A673 (cell line): ENCODE measurements around the gene EDA. TPM values are rescaled to one million over a fixed set of nuclear protein-coding genes. Genes with fewer than 3 reads are reported as not detected.

Experiments used
- BruUV-seq: library from RNA; stranded (reverse); fragments of 400-500 nt; replicated peaks from 2 replicates; lab custom pipeline; 2021; lab: Mats Ljungman, UMichigan
- CTCF ChIA-PET: fragments of 300-600 bp; sonication (Branson Sonifier 250); formaldehyde crosslinking; loops from one replicate; lab custom pipeline; 2022; ENCODE audit warnings: antibody characterized with exemption; lab: Charles Lee
- POLR2A ChIA-PET: fragments of 300-600 bp; sonication (Branson Sonifier 250); formaldehyde crosslinking; loops from one replicate; lab custom pipeline; 2022; ENCODE audit warnings: antibody characterized with exemption; ENCODE audit not compliant: low non-redundant PET; lab: Charles Lee
- DNase-seq: peaks from one replicate; pipeline ENCODE4 v3.0.0-alpha.2; 2015; ENCODE audit warnings: low spot score
- H3K27ac ChIP-seq: fragments of 200-600 bp; sonication (generic); 2 replicates; pipeline ENCODE4 v1.5.1; 2016; ENCODE audit warnings: mixed run types, low read depth, mild to moderate bottlenecking, mixed read lengths, antibody characterized with exemption, low read length; ENCODE audit not compliant: poor library complexity, severe bottlenecking
- H3K27me3 ChIP-seq: fragments of 200-600 bp; sonication (generic); replicated peaks from 2 replicates; pipeline ENCODE4 v1.6.1; 2017; ENCODE audit warnings: mixed run types, low read depth, mild to moderate bottlenecking, mixed read lengths, antibody characterized with exemption, low read length; ENCODE audit not compliant: insufficient read depth, poor library complexity
- H3K36me3 ChIP-seq: fragments of 200-600 bp; sonication (generic); 2 replicates; pipeline ENCODE4 v1.6.1; 2016; ENCODE audit warnings: mixed run types, mild to moderate bottlenecking, mixed read lengths, antibody characterized with exemption, low read length; ENCODE audit not compliant: insufficient read depth, poor library complexity, severe bottlenecking
- H3K4me1 ChIP-seq: fragments of 200-600 bp; sonication (generic); 2 replicates; pipeline ENCODE4 v1.6.1; 2017; ENCODE audit warnings: mixed run types, mild to moderate bottlenecking, mixed read lengths, antibody characterized with exemption, low read length; ENCODE audit not compliant: insufficient read depth, poor library complexity, severe bottlenecking
- H3K4me3 ChIP-seq: fragments of 200-600 bp; sonication (generic); 2 replicates; pipeline ENCODE4 v1.5.1; 2016; ENCODE audit warnings: low read depth, mixed run types, mild to moderate bottlenecking, mixed read lengths, low read length; ENCODE audit not compliant: poor library complexity, severe bottlenecking
- H3K9me3 ChIP-seq: fragments of 200-600 bp; sonication (generic); 2 replicates; pipeline ENCODE4 v1.6.1; 2016; ENCODE audit warnings: mixed run types, low read depth, mild to moderate bottlenecking, mixed read lengths, antibody characterized with exemption, low read length; ENCODE audit not compliant: poor library complexity, severe bottlenecking
- CTCF ChIP-seq: fragments of 300-800, 200-600 bp; sonication (generic); conservative IDR thresholded peaks from 2 replicates; pipeline ENCODE4 v1.5.1; 2017; ENCODE audit warnings: low read depth, mild to moderate bottlenecking, antibody characterized with exemption, low read length, moderate library complexity, mixed read lengths
- EZH2 ChIP-seq: fragments of 200-600 bp; sonication (generic); IDR thresholded peaks from 2 replicates; pipeline ENCODE4 v1.6.1; 2017; ENCODE audit warnings: borderline replicate concordance, low read depth, mild to moderate bottlenecking, mixed read lengths, antibody characterized with exemption, low read length; ENCODE audit not compliant: poor library complexity, severe bottlenecking
- intact Hi-C: fragments of 100-400 bp; cut with micrococcal nuclease; formaldehyde crosslinking; loops from one replicate; pipeline ENCODE4 v1.10.0; 2022; ENCODE audit not compliant: unreplicated experiment
- total RNA-seq: library from RNA; stranded (reverse); gene quantifications from 2 replicates; pipeline ENCODE4 v1.2.3, GENCODE V29; 2021

Gene EDA
- total RNA-seq, 1 experiment from 2014 or later: 3.3 TPM

- no peak for DNase-seq
- Histone ChIP-seq H3K27me3 (no peaks in the 10 kb centered on the region), H3K4me3 (peak overlapping the region; percentile 23), H3K27ac (no peak overlapping the region), H3K36me3 (no peaks in the 10 kb centered on the region), H3K4me1 (no peaks in the 10 kb centered on the region), H3K9me3 (no peaks in the 10 kb centered on the region)
- TF ChIP-seq EZH2: no peak
- no peak for TF ChIP-seq CTCF
- CTCF ChIA-PET: interaction anchor here (0.6 kb wide), 1 partner anchor 191 kb away, joined by 3 read pairs; no protein-coding TSS in a partner anchor
- BruUV-seq: no TSS peak
- intact Hi-C loops: loop anchor here (5.0 kb wide), 1 partner anchor 123 kb away; no protein-coding TSS in a partner anchor
- POLR2A ChIA-PET: no interaction called here
Observed at GRCh38 chrX:69615342-69615741, 571 bp upstream of the EDA start.

GRCh38 chrX:69616457-69617203, 717 bp downstream of the EDA start:
- no peaks in the 10 kb centered on the region for H3K27me3 ChIP-seq
- DNase-seq: peak; percentile 56
- no peaks in the 10 kb centered on the region for H3K36me3 ChIP-seq
- peak overlapping the region; percentile 50 for H3K4me3 ChIP-seq
- ChIA-PET CTCF (no interaction called here), POLR2A (no interaction called here)
- no peaks in the 10 kb centered on the region for H3K4me1 ChIP-seq
- H3K27ac ChIP-seq: no peak overlapping the region
- intact Hi-C loops: loop anchor here (2.0 to 5.0 kb wide), 2 partner anchors 124 to 192 kb away; no protein-coding TSS in a partner anchor
- BruUV-seq: no TSS peak
- TF ChIP-seq CTCF (no peak), EZH2 (no peak)
- H3K9me3 ChIP-seq: no peaks in the 10 kb centered on the region

- Histone ChIP-seq H3K9me3 (peaks cover 8% of the 10 kb centered on the region), H3K4me1 (no peaks in the 10 kb centered on the region), H3K36me3 (no peaks in the 10 kb centered on the region), H3K4me3 (no peak overlapping the region), H3K27me3 (no peaks in the 10 kb centered on the region), H3K27ac (no peak overlapping the region)
- no TSS peak for BruUV-seq
- TF ChIP-seq CTCF (peak; percentile 66), EZH2 (no peak)
- POLR2A ChIA-PET: no interaction called here
- intact Hi-C loops: loop anchor here (2.0 to 5.0 kb wide), 2 partner anchors 80 to 127 kb away; no protein-coding TSS in a partner anchor
- CTCF ChIA-PET: interaction anchor here (1.4 kb wide), 1 partner anchor 195 kb away, joined by 5 read pairs; no protein-coding TSS in a partner anchor
- peak; percentile 28 for DNase-seq
Observed at GRCh38 chrX:69618803-69619202, 2.9 kb downstream of the EDA start.
